Heart right ventricle (tissue), 16 donors: ENCODE results near the gene GRHL1. TPM values are rescaled to one million over a fixed set of nuclear protein-coding genes. Genes with fewer than 3 reads are reported as not detected.

Experiments used
- ATAC-seq, 8 donors: fragments of 200-7000 bp; cut with Tn5 transposase; one replicate each; pipeline ENCODE4 v1.9.1; 2020; ENCODE audit warnings: mild to moderate bottlenecking in 8 of 8, moderate library complexity in 8 of 8, moderate number of reproducible peaks in 1 of 8
- DNase-seq, 2 donors: peaks; one replicate each; pipeline ENCODE4 v3.0.0-alpha.2; 2020
- H3K27ac ChIP-seq, 10 donors: fragments of 200-600 bp; sonication (generic) in 2 of 10; one replicate each; pipeline versions ENCODE4 v1.5.0 to v1.8.0; 2020 to 2022; ENCODE audit warnings: mild to moderate bottlenecking in 3 of 10
- H3K27me3 ChIP-seq, 7 donors: fragments of 200-600 bp; one replicate each; pipeline ENCODE4 v1.8.0; 2021 to 2022; ENCODE audit warnings: mild to moderate bottlenecking in 2 of 7
- H3K36me3 ChIP-seq, 9 donors: fragments of 200-600 bp; sonication (generic) in 1 of 9; one replicate each; pipeline versions ENCODE4 v1.5.0 to v1.8.0; 2020 to 2022; ENCODE audit warnings: mild to moderate bottlenecking in 2 of 9
- H3K4me1 ChIP-seq, 9 donors: fragments of 200-600 bp; sonication (generic) in 1 of 9; one replicate each; pipeline versions ENCODE4 v1.5.0 to v1.8.0; 2020 to 2022; ENCODE audit warnings: mild to moderate bottlenecking in 4 of 9
- H3K4me3 ChIP-seq, 10 donors: fragments of 200-600 bp; sonication (generic) in 2 of 10; one replicate each; pipeline versions ENCODE4 v1.5.0 to v1.8.0; 2020 to 2022; ENCODE audit warnings: mild to moderate bottlenecking in 7 of 10, moderate library complexity in 2 of 10
- H3K9me3 ChIP-seq, 11 donors: fragments of 200-600 bp in 10 of 11; sonication (generic) in 2 of 11; one replicate each; pipeline versions ENCODE4 v1.5.0 to v1.8.0; 2013 to 2022; ENCODE audit warnings: mild to moderate bottlenecking in 2 of 11, control low read depth in 1 of 11, moderate library complexity in 1 of 11
- CTCF ChIP-seq, 9 donors: fragments of 200-600 bp; sonication (generic) in 2 of 9; IDR thresholded peaks; one replicate each; pipeline versions ENCODE4 v1.5.0 to v1.8.0; 2021 to 2022; ENCODE audit warnings: antibody characterized with exemption in 9 of 9, mild to moderate bottlenecking in 5 of 9, moderate library complexity in 1 of 9
- WGBS, 2 donors: extraction: QIAGEN DNeasy Blood & Tissue Kit; methylation state at CpG; one replicate each; pipeline ENCODE4 v1.1.7; 2013; ENCODE audit warnings: inconsistent platforms in 1 of 2; 5-methylcytosine and 5-hydroxymethylcytosine counted together
- intact Hi-C, 10 donors: fragments of 100-400 bp; cut with DNase I; formaldehyde crosslinking; loops; one replicate each; pipeline versions ENCODE4 v1.11.1 to v1.14.2; 2022
- polyA plus RNA-seq, 2 donors: library from polyadenylated mRNA; stranded (reverse); fragments of 200-250 nt; gene quantifications; one replicate each; pipeline ENCODE4 v1.2.3, GENCODE V29; 2013
- total RNA-seq, 10 donors: library from RNA; stranded (reverse); fragmentation: NEBNext Ultra II Directional in 3 of 10; extraction: Animal tissue kit (Norgen Biotek cat#: 25700) in 3 of 10; gene quantifications; one replicate each; pipeline versions ENCODE4 v1.2.1 to v1.2.4, GENCODE V29; 2021 to 2023
- donor health status: Arrhythmogenic right ventricular cardiomyopathy.
- donor health status: ischemic (EF 13 %, LVEDD 7.1; RV severe dilation, severe dysfunction).
- donor health status: healthy with polysubstance abuse.
- donor health status: DM: no; HTN: yes; CAD: no.
- donor health status: DM: no; HTN: no; CAD: no.
- donor health status: ischemic (EF 25% LVEDD 6.9; RV normal size, moderate dysfunction).
- donor health status: ischemic (EF 25% LVEDD 5.7; RV mildly dilated, moderate dysfunction).
- donor health status: healthy.
- donor health status: DM: yes; HTN: yes; CAD: no.
- donor health status: Ischemic cardiomyopathy.
- donor health status: ischemic (EF 35%, LVEDD 5.7; RV mildly dilated, moderate dysfunction).
- donor health status: nonischemic (EF 11% LVEDD 7.7; RV severe dilation, severe dysfunction).
- donor health status: DM: yes; HTN: yes; CAD: no.
- donor health status: PGD.
- donor health status: ischemic (EF 29% LVEDD 5.4; RV normal size, mild dysfunction).
- donor health status: nonischemic (EF 23%, LVEDD 6.1; RV moderate dilation, normal function).

GRHL1 gene
- total and polyA plus RNA-seq, 12 donors, result 0.29 to 3.0 (median 0.90) TPM

- ATAC-seq, result peak in 1 of 8 donors; percentile 21
- intact Hi-C loops, result no loop called here
- DNase-seq, result no peak
- Histone ChIP-seq H3K27me3 (no peaks in the 10 kb centered on the region), H3K4me1 (peaks cover 4 to 43% (median 20%) of the 10 kb centered on the region in 9 donors), H3K27ac (peak overlapping the region in 1 of 10 donors; percentile 31), H3K36me3 (no peaks in the 10 kb centered on the region), H3K4me3 (no peak overlapping the region), H3K9me3 (no peaks in the 10 kb centered on the region)
- TF ChIP-seq CTCF (IDR thresholded peaks at IDR 0.05), result no peak
- 88 to 89% methylated on average over 13 of the region's 13 CpGs for WGBS, 2 donors
Measured at GRCh38 chr2:9972621-9973479, 21.4 kb downstream of the GRHL1 start.

GRCh38 chr2:9973690-9974089 lies 22.2 kb downstream of the GRHL1 start:
- H3K36me3 ChIP-seq, result no peaks in the 10 kb centered on the region
- peak overlapping the region in 1 of 10 donors; percentile 31 for H3K27ac ChIP-seq
- H3K9me3 ChIP-seq, result no peaks in the 10 kb centered on the region
- DNase-seq (no peak), ATAC-seq (no peak)
- H3K4me1 ChIP-seq, result peaks cover 4 to 43% (median 20%) of the 10 kb centered on the region in 9 donors
- intact Hi-C loops, result no loop called here
- no peaks in the 10 kb centered on the region for H3K27me3 ChIP-seq
- no peak for TF ChIP-seq CTCF (IDR thresholded peaks at IDR 0.05)
- 79 to 87% methylated on average over 6 of the region's 6 CpGs for WGBS, 2 donors
- no peak overlapping the region for H3K4me3 ChIP-seq

- no peak for TF ChIP-seq CTCF (IDR thresholded peaks at IDR 0.05)
- Histone ChIP-seq H3K36me3 (no peaks in the 10 kb centered on the region), H3K27me3 (no peaks in the 10 kb centered on the region), H3K4me1 (peaks cover 4 to 43% (median 20%) of the 10 kb centered on the region in 9 donors), H3K9me3 (no peaks in the 10 kb centered on the region), H3K27ac (no peak overlapping the region), H3K4me3 (no peak overlapping the region)
- intact Hi-C loops, result no loop called here
- DNase-seq (no peak), ATAC-seq (peak in 3 of 8 donors; percentile 39 to 70 (median 68))
- WGBS, 2 donors, result 55 to 69% methylated on average over 4 of the region's 4 CpGs
Measured at GRCh38 chr2:9974343-9974742, 22.9 kb downstream of the GRHL1 start.

- no peak for DNase-seq
- H3K4me3 ChIP-seq, result no peak overlapping the region
- TF ChIP-seq CTCF (IDR thresholded peaks at IDR 0.05), result no peak
- intact Hi-C loops, result no loop called here
- H3K9me3 ChIP-seq, result no peaks in the 10 kb centered on the region
- WGBS, 2 donors, result 91 to 93% methylated on average over 10 of the region's 10 CpGs
- H3K27ac ChIP-seq, result no peak overlapping the region
- no peak for ATAC-seq
- H3K36me3 ChIP-seq, result no peaks in the 10 kb centered on the region
- peaks cover 1 to 39% (median 20%) of the 10 kb centered on the region in 9 donors for H3K4me1 ChIP-seq
- H3K27me3 ChIP-seq, result no peaks in the 10 kb centered on the region
Measured at GRCh38 chr2:9975328-9975727, 23.8 kb downstream of the GRHL1 start.
